HCT116 (cell line): ENCODE data around the gene SRSF11.

Source experiments
- CEBPB ChIP-seq: IDR thresholded peaks from 2 replicates; pipeline ENCODE4 v1.6.1; 2012; ENCODE audit warnings: low read depth
- EZH2 ChIP-seq: fragments of 200-600 bp; sonication (generic); IDR thresholded peaks from 2 replicates; pipeline ENCODE4 v1.6.1; 2017; ENCODE audit warnings: antibody characterized with exemption, mixed run types
- POLR2AphosphoS5 ChIP-seq: IDR thresholded peaks from 2 replicates; pipeline ENCODE4 v1.6.1; 2011; ENCODE audit warnings: mild to moderate bottlenecking, low read depth, low read length, moderate library complexity
- SIN3A ChIP-seq: IDR thresholded peaks from 2 replicates; pipeline ENCODE4 v1.6.1; 2012; ENCODE audit warnings: low read depth
- SP1 ChIP-seq: IDR thresholded peaks from 2 replicates; pipeline ENCODE4 v1.6.1; 2012; ENCODE audit warnings: low read depth
- YY1 ChIP-seq: IDR thresholded peaks from 2 replicates; pipeline ENCODE4 v1.6.1; 2011; ENCODE audit warnings: low read length, low read depth, moderate library complexity, mild to moderate bottlenecking; ENCODE audit not compliant: insufficient replicate concordance; ENCODE audit errors: extremely low read depth
- TF ChIP-seq, protein P1 (sequence below), 3 experiments: fragments of 200-600 bp in 1 of 3; sonication (generic) in 1 of 3; IDR thresholded peaks in 2 of 3; conservative IDR thresholded peaks in 1 of 3; 2 replicates each; pipeline ENCODE4 v1.5.1; 2012 to 2017; ENCODE audit warnings: low read depth in 2 of 3, low read length in 2 of 3, antibody characterized with exemption in 1 of 3, borderline replicate concordance in 1 of 3, control low read depth in 1 of 3, mild to moderate bottlenecking in 1 of 3, mixed read lengths in 1 of 3, mixed run types in 1 of 3, moderate library complexity in 1 of 3; ENCODE audit not compliant: insufficient read depth in 1 of 3
- TF ChIP-seq, protein P2 (sequence below): IDR thresholded peaks from 2 replicates; pipeline ENCODE4 v1.6.1; 2012

GRCh38 chr1:70295749-70296148 lies 74.6 kb downstream of the SRSF11 start:
- TF ChIP-seq EZH2: no peak
- TF ChIP-seq, protein P1, sequence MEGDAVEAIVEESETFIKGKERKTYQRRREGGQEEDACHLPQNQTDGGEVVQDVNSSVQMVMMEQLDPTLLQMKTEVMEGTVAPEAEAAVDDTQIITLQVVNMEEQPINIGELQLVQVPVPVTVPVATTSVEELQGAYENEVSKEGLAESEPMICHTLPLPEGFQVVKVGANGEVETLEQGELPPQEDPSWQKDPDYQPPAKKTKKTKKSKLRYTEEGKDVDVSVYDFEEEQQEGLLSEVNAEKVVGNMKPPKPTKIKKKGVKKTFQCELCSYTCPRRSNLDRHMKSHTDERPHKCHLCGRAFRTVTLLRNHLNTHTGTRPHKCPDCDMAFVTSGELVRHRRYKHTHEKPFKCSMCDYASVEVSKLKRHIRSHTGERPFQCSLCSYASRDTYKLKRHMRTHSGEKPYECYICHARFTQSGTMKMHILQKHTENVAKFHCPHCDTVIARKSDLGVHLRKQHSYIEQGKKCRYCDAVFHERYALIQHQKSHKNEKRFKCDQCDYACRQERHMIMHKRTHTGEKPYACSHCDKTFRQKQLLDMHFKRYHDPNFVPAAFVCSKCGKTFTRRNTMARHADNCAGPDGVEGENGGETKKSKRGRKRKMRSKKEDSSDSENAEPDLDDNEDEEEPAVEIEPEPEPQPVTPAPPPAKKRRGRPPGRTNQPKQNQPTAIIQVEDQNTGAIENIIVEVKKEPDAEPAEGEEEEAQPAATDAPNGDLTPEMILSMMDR (IDR thresholded peaks at IDR 0.05 in 2 of 3, conservative IDR thresholded peaks at IDR 0.05 in 1 of 3; ENCODE audit: borderline replicate concordance in 1 of 3, insufficient read depth in 1 of 3, low read depth in 2 of 3, low read length in 2 of 3): no peak
- TF ChIP-seq, protein P2, sequence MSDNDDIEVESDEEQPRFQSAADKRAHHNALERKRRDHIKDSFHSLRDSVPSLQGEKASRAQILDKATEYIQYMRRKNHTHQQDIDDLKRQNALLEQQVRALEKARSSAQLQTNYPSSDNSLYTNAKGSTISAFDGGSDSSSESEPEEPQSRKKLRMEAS: no peak
- no peak for TF ChIP-seq YY1
- no peak for TF ChIP-seq POLR2AphosphoS5
- TF ChIP-seq CEBPB: no peak
- TF ChIP-seq SP1: no peak
- TF ChIP-seq SIN3A: no peak
